ENCODE measurements around the gene MYO5A. TPM values are rescaled to one million over a fixed set of nuclear protein-coding genes. Genes with fewer than 3 reads are reported as not detected.

MYO5A gene
- total and polyA plus RNA-seq, 9 of the 15 experiments (the other 6 are each of a cell fraction or from before 2014, with no cell fraction given) = 0.03 to 0.82 (median 0.40) TPM

GRCh38 chr15:52276256-52276770, 252.4 kb downstream of the MYO5A start:
- Histone ChIP-seq H3K9me3 (replicated peaks; ENCODE audit: control insufficient read depth, insufficient read depth, low read depth, low read length) (no peaks in the 10 kb centered on the region), H3K9me1 (ENCODE audit: control insufficient read depth, insufficient read depth, low read length) (no peaks in the 10 kb centered on the region), H2AFZ (ENCODE audit: low read depth, low read length) (no peak overlapping the region), H3K4me2 (ENCODE audit: insufficient read depth, low read length) (no peak overlapping the region), H3K36me3 (ENCODE audit: control insufficient read depth, insufficient read depth, low read length) (no peaks in the 10 kb centered on the region), H3K4me3 (no peak overlapping the region), H3K27me3 (ENCODE audit: control insufficient read depth in 2 of 2, insufficient read depth in 2 of 2, low read length in 2 of 2) (peaks cover 9 to 46% of the 10 kb centered on the region in 2 experiments; a peak in 4 of 5 replicates), H3K4me1 (replicated peaks in 1 of 2; ENCODE audit: control insufficient read depth in 2 of 2, insufficient read depth in 2 of 2, low read length in 2 of 2) (no peaks in the 10 kb centered on the region), H3K9ac (ENCODE audit: insufficient read depth in 1 of 2, low read depth in 2 of 2, low read length in 2 of 2) (no peak overlapping the region), H3K27ac (ENCODE audit: extremely low read depth, low read depth, low read length) (no peak overlapping the region), H3K79me2 (ENCODE audit: control insufficient read depth, insufficient read depth, low read length) (no peaks in the 10 kb centered on the region), H4K20me1 (replicated peaks; ENCODE audit: control insufficient read depth, insufficient read depth, low read length) (no peaks in the 10 kb centered on the region; the same call in 1 of the 2 replicates)
- FAIRE-seq = no peak
- WGBS (ENCODE audit: insufficient coverage, low coverage, missing lambda C conversion rate) = 0% methylated on average over 7 of the region's 7 CpGs
- ChIA-PET CTCF (ENCODE audit: low intra/inter-chr PET ratio) (no interaction called here), POLR2A (no interaction called here)
- no peak for DNase-seq (ENCODE audit: extremely low read depth in 1 of 4, low spot score in 3 of 4)
- no peak for TF ChIP-seq SIX5 (IDR thresholded peaks at IDR 0.05; ENCODE audit: borderline replicate concordance in 1 of 2, insufficient read depth in 1 of 2, low read depth in 1 of 2, low read length in 2 of 2)
- BruUV-seq (replicated peaks) = no TSS peak
- in situ Hi-C loops (cut with MboI) = no loop called here
- ATAC-seq = no peak
- intact Hi-C loops (cut with micrococcal nuclease) = no loop called here

- H3K27me3 ChIP-seq (ENCODE audit: control insufficient read depth in 2 of 2, insufficient read depth in 2 of 2, low read length in 2 of 2) = peaks cover 15 to 56% of the 10 kb centered on the region in 2 experiments; a peak in 4 of 5 replicates
- no peak overlapping the region for H2AFZ ChIP-seq (ENCODE audit: low read depth, low read length)
- TF ChIP-seq RFX7 (CRISPR knock-in tag; IDR thresholded peaks at IDR 0.05) = no peak
- TF ChIP-seq, protein P1, sequence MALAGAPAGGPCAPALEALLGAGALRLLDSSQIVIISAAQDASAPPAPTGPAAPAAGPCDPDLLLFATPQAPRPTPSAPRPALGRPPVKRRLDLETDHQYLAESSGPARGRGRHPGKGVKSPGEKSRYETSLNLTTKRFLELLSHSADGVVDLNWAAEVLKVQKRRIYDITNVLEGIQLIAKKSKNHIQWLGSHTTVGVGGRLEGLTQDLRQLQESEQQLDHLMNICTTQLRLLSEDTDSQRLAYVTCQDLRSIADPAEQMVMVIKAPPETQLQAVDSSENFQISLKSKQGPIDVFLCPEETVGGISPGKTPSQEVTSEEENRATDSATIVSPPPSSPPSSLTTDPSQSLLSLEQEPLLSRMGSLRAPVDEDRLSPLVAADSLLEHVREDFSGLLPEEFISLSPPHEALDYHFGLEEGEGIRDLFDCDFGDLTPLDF (CRISPR knock-in tag; IDR thresholded peaks at IDR 0.05) = no peak
- ChIA-PET CTCF (ENCODE audit: low intra/inter-chr PET ratio) (no interaction called here), POLR2A (no interaction called here)
- no peak overlapping the region for H3K4me2 ChIP-seq (ENCODE audit: insufficient read depth, low read length)
- 0% methylated on average over 11 of the region's 11 CpGs for WGBS (ENCODE audit: insufficient coverage, low coverage, missing lambda C conversion rate)
- H3K4me3 ChIP-seq = no peak overlapping the region
- H3K36me3 ChIP-seq (ENCODE audit: control insufficient read depth, insufficient read depth, low read length) = no peaks in the 10 kb centered on the region
- no peak overlapping the region for H3K27ac ChIP-seq (ENCODE audit: extremely low read depth, low read depth, low read length)
- H3K4me1 ChIP-seq (replicated peaks in 1 of 2; ENCODE audit: control insufficient read depth in 2 of 2, insufficient read depth in 2 of 2, low read length in 2 of 2) = no peaks in the 10 kb centered on the region
- H3K9ac ChIP-seq (ENCODE audit: insufficient read depth in 1 of 2, low read depth in 2 of 2, low read length in 2 of 2) = no peak overlapping the region
- no peaks in the 10 kb centered on the region for H4K20me1 ChIP-seq (replicated peaks; ENCODE audit: control insufficient read depth, insufficient read depth, low read length)
- no peaks in the 10 kb centered on the region for H3K9me3 ChIP-seq (replicated peaks; ENCODE audit: control insufficient read depth, insufficient read depth, low read depth, low read length)
- ATAC-seq (no peak), FAIRE-seq (no peak), DNase-seq (ENCODE audit: extremely low read depth in 1 of 4, low spot score in 3 of 4) (no peak)
- H3K9me1 ChIP-seq (ENCODE audit: control insufficient read depth, insufficient read depth, low read length) = no peaks in the 10 kb centered on the region
- intact Hi-C loops (cut with micrococcal nuclease) (no loop called here), in situ Hi-C loops (cut with MboI) (loop anchor here (25.0 kb wide), 1 partner anchor 924 kb away; no protein-coding TSS in a partner anchor)
- no peaks in the 10 kb centered on the region for H3K79me2 ChIP-seq (ENCODE audit: control insufficient read depth, insufficient read depth, low read length)
- BruUV-seq (replicated peaks) = no TSS peak
These were observed 265.0 kb downstream of the MYO5A start for GRCh38 chr15:52263563-52264282.

Measured in K562 (cell line).